Tongue (tissue), 2 donors: ENCODE measurements around the gene SEZ6L2. TPM values are rescaled to one million over a fixed set of nuclear protein-coding genes. Genes with fewer than 3 reads are reported as not detected.
"Not testable (repeated sequence)": the region's sequence is repeated elsewhere in the genome, so short reads cannot be mapped to it uniquely, and the experiment has no call there.

Experiments used
- DNase-seq: peaks from one replicate; pipeline ENCODE4 v3.0.0-alpha.2; 2015
- total RNA-seq: library from RNA; depleted of rRNA; stranded (reverse); fragments of >200 nt; gene quantifications from one replicate; pipeline ENCODE4 v1.2.3, GENCODE V29; 2014

Gene SEZ6L2
- total RNA-seq, 1 donor from 2014 or later: 4.7 TPM

DNA sequence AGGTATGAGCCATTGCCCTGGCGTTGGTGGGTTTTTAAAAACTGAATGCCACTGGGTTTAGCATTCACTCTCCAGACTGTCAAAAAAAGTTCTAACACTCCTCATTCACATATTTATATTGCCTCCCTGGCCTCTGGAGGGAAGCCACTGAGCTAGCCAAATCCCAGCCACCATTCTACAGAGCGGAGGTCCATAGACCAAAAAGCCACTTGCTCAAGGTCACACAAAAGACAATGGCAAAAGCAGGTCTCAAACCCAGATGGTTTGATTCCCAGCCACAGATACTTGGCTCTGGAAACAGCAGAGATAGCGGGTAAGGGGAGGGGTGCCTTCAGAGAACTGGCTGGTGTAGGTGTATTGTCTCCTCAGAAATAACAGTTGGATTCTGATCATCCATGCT, 18.3 kb downstream of the SEZ6L2 start:
- DNase-seq: no peak

- DNase-seq: no peak
These were observed 21.2 kb downstream of the SEZ6L2 start for GRCh38 chr16:29878172-29878571.

- no peak for DNase-seq
These were observed 21.9 kb downstream of the SEZ6L2 start for GRCh38 chr16:29877266-29877961.

DNA sequence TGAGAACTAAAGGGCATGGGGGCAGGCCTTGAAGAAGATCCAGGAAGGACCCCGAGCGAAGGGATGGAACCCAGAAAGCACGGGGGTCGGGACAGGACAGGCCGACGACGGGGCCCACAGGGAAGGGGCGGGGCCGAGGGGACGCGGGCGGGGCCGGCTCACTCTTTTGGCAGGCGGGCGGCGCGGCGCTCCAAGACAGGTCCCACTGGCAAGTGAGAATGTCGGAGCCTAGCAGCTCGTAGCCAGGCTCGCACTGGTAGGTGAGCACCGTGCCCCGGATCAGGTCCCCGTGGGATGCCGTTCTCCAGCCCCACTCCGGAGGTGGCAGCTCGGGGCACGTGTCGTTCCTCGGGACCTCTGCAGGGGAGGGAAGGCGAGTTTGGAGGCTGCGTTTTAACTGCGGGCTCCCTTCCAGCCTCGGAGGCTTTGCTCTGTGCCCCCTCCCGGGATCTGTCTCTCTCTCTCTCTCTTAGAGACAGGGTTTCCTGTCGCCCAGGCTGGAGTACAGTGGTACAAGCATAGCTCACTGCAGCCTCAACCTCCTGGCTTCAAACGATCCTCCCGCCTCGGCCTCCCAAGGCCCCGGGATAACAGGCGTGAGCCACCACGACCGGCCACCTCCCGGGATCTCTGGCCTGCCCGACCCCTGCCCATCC, 22.6 kb downstream of the SEZ6L2 start:
- DNase-seq: no peak

GRCh38 chr16:29876217-29876593, 23.1 kb downstream of the SEZ6L2 start:
- DNase-seq: no peak

GRCh38 chr16:29875206-29875605, 24.1 kb downstream of the SEZ6L2 start:
- no peak for DNase-seq

- DNase-seq: no peak
These were observed 26.0 kb downstream of the SEZ6L2 start for GRCh38 chr16:29873319-29873718.

- no peak for DNase-seq
These were observed 27.4 kb downstream of the SEZ6L2 start for GRCh38 chr16:29871822-29872546.

DNA sequence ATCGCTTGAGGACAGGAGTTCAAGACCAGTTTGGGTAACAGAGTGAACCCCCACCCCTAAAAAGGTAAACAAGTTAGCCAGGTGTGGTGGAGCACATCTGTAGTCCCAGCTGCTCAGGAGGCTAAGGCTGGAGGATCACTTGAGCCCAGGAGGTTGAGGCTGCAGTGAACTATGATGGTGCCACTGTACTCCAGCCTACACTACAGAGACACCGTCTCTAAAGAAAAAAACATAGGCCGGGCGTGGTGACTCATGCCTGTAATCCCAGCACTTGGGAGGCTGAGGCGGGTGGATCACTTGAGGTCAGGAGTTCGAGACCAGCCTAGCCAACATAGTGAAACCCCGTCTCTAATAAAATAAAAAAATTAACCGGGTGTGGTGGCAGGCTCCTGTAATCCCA, 30.3 kb downstream of the SEZ6L2 start:
- DNase-seq: not testable (repeated sequence)

DNA sequence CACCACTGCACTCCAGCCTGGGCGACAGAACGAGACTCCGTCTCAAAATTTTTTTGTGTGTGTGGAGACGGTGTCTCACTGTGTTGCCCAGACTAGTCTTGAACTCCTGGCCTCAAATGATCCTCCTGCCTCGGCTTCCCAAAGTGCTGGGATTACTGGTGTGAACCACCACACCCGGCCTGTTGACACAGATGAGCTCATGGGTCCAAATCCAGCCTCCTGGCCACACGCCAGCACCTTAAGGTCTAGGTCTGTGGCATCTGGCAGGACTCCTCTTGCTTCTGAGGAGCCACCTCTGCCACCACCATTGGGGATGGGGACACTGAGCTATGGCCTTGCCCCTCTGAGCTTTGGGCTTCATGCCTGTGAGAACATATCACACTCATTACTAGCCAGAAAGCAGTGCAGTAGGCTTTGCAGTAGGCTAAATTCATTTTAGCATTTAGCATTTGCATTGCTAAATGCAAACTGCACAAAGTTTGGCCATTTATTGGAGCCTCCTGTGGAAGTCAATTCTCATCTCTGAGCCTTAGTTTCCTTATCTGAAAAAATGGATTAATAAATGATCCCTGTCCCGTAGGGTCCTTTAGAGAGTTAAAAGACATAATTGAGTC, 30.8 kb downstream of the SEZ6L2 start:
- DNase-seq: no peak

DNA sequence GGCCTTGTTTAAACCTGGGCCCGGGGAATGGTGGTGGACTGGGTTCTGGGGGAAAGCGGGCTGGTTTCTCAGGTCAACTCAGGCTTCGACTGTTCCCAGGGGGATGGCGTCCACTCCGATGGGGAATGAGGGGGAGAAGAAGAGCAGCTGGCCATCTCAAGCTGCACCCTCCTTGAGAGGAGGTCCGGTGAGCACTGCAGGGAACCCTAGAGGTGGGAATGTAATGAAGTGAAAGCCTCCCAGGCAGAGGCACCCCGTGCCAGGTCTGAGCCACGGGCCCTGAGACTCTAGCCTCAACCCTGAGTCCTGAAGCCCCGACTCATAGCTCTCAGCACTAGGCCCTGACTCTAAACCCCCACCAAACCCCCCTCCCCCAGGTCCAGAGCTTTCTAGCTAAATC, 35.1 kb downstream of the SEZ6L2 start:
- no peak for DNase-seq

GRCh38 chr16:29863669-29863984, 35.7 kb downstream of the SEZ6L2 start:
- no peak for DNase-seq

DNA sequence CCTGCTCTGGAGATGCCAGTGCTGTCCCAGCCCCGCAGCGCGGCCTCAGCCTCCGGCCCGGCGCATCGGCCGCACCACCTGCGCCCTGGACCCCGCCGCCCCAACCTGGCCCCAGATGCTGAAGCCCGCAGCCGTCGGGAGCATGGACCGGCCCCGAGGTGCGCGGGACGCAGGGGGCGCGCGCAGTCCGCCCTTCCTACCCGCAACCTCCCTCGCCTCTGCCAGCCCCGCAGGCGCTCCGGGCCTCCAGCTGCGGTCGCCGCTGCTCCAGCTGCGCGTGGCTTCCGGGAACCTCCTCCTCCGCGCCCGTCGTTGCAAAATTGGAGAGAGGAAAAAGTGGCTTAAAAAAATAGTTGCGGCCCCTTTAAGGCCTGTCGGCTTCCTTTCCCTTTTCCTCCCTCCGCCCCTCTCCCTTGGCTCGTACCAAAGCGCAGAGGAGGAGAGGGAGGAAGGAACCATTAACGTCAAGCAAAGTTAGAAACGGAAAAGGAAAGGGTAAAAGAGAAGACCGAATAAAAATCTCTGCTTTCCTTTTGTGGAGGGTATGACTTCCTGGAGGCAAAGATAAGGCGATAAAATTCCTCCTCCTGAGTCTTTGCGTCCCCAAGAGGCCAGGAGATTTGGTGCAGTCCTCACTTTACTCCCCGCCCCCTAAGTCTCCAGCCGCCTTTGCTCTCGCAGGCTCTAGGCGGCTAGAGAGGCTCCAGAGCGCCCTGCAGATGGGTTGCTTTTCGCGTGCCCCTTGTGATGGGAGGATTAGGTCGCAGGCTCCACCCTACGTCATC, 36.3 kb downstream of the SEZ6L2 start, which contains the start of gene CDIPT:
TSS of gene CDIPT (minus strand) at position 343 of the 785 bp plus-strand sequence. CDS start 369 bp downstream, outside the sequence.
- peak; percentile 99 for DNase-seq

GRCh38 chr16:29862383-29862883, 36.9 kb downstream of the SEZ6L2 start:
- DNase-seq: peak; percentile 16

DNA sequence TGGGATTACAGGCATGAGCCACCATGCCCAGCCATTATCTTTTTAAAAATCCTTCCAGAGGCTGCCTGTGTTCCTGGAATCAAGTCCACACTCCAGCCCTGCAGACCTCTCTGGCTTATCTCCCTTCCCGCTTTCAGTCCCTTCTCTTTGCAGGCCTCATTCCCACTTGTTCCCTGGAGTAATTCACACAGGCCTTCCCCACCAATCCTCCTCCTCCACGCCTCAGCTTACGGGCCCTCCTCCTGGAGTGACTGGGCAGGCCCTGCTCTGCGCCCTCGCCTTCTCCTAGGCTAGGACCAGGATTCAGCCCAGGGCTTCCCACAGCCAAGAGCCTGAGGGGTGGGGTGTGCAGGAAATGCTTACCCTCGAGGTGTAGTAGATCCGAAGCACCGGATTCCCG, 39.1 kb downstream of the SEZ6L2 start:
- no peak for DNase-seq

DNA sequence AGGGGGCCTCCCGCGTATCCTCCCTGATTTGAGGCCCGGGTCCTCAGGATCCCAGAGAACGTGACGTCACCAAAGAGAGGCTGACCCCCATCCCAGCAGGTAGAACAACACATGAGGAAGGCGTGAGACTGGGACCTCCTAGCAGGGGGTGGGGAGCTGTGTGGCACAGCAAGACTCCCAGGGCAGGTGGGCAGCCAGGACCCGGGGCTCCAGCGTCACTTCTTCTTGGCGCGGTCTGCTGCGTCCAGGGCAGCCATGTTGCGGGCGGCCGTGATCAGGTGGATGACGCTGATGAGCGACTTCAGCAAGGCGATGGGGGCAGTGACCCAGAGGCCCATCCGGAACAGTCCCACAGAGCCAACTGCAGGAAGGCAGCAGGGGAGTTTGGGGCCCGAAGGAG, 40.4 kb downstream of the SEZ6L2 start:
- no peak for DNase-seq

DNA sequence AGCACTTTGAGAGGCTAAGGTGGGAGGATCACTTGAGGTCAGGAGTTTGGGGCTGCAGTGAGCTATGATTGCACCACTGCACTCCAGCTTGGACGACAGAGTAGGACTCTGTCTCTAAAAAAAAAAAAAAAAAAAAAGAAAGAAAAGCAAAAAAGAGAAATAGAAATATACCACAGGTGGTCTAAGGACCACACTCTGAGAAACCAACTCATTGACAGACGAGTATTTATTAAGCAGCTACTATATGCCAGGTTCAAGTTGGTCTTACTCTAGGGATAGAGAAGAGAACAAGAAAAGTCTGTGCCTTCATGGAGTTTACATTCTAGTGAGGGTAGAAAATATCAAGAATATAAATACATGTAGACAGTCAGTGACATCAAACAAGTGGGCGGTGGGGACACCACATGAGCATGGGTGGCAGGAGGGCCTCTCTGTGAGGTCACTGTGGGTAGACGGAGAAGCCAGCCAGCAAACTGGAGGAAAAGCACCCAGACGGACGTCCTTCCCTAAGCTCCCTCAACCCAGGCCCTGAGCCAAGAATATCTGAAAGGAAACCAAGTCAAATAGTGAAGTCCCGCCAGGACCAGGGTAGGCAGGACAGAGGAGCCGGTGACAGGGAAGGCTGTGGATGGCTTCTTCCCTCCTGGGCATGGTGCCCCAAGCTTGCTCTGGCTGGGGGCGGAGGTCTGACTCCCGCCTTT, 41.1 kb downstream of the SEZ6L2 start:
- DNase-seq: no peak

DNA sequence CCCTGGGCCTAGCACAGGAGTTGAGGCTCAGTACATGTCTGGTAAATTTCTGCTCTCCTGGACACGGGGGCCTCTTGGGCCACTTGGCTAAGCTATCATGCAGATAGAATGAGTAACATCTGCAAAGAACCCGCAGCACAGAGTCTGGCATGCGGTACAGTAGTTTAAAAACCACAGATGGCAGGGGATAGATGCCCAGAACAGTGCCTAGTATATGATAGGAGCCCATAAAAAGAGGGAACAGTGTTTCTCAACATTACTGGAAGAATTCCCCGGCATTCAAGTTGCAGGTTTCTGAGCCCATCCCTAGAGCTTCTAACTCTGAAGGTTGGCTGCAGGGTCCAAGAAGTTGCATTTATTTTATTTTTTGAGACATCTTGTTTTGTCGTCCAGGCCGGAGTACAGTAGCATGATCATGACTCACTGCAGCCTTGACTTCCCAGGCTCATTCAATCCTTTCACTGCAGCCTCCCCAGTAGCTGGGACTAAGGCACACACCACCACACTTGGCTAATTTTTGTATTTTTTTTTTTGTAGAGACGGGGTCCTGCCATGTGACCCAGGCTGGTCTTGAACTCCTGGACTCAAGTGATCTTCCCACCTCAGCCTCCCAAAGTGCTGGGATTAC, 42.1 kb downstream of the SEZ6L2 start:
- no peak for DNase-seq

DNA sequence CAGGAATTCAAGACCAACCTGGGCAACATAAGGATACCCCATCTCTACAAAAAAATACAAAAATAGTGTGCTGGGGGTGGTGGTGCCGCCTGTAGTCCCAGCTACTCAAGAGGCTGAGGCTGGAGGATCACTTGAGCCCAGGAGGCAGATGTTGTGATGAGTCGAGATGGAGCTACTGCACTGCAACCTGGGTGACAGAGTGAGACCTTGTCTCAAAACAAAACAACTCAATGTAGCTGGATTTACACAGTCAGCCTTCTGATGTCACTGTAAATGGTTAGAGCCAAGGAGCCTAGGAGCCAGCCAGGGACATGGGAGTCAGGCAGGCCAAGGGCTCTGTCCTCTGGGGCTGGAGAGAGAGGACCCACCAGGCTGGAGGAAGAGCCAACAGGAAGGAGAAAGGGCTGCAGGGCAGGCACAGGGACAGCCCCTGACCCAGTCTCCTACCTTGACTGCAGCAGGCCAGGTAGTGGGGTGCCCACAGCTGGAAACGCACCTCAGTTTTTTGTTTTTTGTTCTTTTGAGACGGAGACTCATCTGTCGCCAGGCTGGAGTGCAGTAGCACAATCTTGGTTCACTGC, 44.7 kb downstream of the SEZ6L2 start:
- DNase-seq: no peak

DNA sequence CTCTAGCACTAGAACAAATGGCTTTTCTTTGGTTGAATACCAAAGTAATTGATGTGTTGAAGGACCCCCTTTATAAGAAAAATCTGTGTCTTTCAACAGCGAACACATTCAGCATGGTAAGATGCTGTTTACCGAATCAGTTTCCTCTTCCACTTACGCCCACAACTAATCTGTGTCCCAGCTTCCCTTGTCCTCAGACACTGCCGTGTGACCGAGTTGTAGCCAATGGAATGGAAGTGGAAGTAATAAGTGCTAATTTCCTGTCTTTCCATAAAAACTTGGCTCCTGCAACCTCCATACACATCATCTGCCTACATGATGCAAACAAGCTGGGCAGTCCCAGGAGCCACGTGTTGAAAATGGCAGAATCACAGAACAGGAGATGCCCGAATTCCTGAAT, 46.7 kb downstream of the SEZ6L2 start:
- DNase-seq: peak; percentile 26

- no peak for DNase-seq
These were observed 48.4 kb downstream of the SEZ6L2 start for GRCh38 chr16:29850998-29851397.
